COLO829 (cell line): ENCODE results near the gene ZNF444.
"Not testable (repeated sequence)": the region's sequence is repeated elsewhere in the genome, so short reads cannot be mapped to it uniquely, and the experiment has no call there.

Experiments used
- DNase-seq: peaks from one replicate; pipeline ENCODE4 v3.0.0; 2012; ENCODE audit warnings: low spot score

Gene ZNF444

DNA sequence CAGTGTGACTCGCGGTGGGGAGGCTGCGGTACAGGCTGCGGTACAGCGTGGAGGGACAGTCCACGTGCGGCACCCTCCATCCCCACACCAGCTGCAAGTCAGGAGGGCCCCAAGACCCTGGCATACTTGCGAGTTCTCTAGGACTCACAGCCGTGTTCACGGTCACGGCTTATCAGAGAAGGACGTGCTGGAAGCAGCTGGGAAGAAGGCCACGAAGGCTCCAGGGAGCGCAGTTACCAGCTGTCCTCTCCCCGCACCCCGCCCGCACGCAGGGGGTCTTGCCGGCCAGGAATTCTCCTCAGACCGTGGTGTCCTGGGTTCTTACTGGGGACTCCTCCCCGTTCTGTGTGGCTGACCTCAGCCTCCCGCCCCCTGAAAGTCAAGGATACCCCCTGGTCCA is 6.2 kb downstream of the ZNF444 start:
- DNase-seq: no peak

DNA sequence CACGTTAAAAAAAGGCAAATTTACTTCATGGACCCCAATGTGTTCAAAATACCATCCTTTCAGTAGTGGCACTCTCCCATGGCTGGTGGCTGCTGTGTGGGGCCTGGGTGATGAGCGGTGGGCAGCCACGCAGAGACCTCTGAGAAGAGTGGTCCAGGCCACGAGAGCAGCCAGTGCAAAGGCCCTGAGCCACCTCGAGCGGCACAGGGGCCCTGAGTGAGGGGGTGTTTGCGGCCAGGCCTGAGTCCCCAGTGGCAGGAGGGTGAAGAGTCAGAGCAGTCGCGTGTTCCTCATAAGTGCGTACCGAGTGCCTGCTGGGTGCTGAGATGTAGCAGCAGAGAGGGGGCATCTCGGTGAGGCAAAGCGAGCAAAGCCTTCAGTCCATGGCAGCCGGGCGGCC is 7.0 kb downstream of the ZNF444 start:
- DNase-seq: no peak

- not testable (repeated sequence) for DNase-seq
Observed at GRCh38 chr19:56148955-56149655, 8.0 kb downstream of the ZNF444 start.

- DNase-seq: no peak
Observed at GRCh38 chr19:56149656-56150038, 8.6 kb downstream of the ZNF444 start.

- DNase-seq: no peak
Observed at GRCh38 chr19:56150358-56150757, 9.3 kb downstream of the ZNF444 start.

- no peak for DNase-seq
Observed at GRCh38 chr19:56152644-56153043, 11.6 kb downstream of the ZNF444 start.

DNA sequence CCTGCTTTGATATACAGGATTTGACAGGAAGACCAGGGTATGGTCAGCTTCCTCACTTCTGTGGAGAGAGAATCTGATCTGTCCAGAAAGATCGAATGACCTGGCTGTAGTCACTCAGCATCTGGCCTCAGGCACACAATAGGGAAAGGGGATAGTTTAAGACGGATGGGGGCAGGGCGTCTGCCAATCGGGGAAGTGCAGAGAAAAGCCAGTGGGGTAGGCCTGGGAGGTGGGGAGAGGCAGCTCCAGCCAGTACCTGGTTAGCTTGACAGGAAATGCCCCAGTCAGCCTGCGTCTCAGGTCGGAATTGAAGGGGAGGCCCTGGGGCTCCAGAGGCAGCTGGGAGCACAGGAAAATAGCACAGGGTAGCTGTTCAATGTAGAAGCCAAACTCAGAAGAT is 12.4 kb downstream of the ZNF444 start:
- DNase-seq: no peak

- DNase-seq: no peak
Observed at GRCh38 chr19:56155124-56155687, 14.1 kb downstream of the ZNF444 start.

DNA sequence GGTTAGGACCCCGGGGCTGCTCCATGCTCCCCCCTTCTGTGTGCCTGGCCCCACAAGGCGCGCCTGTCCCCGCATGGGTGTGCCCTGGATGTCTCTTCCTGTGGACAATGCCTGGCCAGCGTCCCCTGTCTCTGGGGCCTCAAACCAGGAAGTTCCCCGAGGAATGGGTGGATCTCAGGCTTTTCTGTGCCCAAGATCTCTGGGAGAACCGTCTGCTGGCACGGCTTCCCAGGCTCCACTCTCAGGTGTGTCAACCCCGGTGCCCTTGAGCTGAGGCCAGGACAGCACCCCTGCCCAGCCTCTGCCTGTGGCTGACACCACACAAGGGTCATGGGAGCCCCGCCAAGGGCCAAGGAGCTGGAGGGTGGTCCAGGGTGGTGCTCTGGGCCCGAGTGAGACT is 15.7 kb downstream of the ZNF444 start:
- no peak for DNase-seq

DNA sequence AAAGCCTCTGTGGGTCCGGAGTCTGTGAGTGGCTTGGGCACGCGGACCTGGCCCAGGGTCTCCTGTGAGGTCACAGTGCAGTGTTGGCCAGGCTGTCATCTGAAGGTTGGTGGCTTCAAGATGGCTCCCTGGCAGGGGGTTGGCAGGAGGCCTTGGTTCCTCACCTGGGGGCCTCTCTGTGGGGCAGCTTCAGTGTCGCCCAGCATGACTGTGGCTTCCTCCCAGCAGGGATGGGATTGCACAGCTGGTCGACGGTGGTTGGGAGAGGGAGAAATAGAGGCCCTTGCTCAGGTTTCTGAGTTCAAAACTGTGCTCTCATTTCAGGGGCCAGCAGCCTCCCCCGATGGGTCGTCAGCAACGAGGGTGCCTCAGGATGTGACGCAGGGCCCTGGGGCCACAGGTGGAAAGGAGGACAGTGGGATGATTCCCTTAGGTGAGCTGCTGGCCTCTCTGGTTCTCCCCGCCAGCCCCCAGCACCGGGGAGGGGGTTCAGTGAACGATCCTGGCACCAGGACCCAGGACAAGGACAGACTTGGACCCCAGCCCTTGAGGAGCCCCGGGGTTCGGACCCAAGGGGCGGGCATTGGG is 17.2 kb downstream of the ZNF444 start:
- no peak for DNase-seq

GRCh38 chr19:56159009-56159559 is 18.0 kb downstream of the ZNF444 start:
- no peak for DNase-seq

GRCh38 chr19:56159622-56160271 is 18.7 kb downstream of the ZNF444 start:
- DNase-seq: no peak

DNA sequence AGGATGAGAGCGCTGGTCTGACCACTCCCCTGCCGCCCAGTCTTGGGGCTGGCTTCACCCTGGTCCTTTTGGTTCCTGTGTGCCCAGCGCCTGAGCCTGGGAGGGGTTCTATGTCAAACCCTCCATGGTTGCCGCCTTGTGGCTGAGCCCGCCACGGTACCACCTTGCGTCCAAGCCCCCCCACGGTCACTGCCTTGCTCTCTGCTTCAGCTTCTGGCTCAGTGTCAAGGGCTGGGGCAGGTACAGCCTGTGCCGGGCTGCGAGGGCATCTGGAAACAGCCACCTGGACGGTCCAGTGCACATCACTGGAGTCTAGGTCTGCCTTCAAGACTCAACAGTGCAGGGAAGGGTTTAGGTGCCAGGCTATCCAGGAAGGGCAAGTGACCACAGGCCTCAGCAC is 20.4 kb downstream of the ZNF444 start:
- DNase-seq: no peak

GRCh38 chr19:56162258-56162657 is 21.2 kb downstream of the ZNF444 start:
- DNase-seq: no peak

DNA sequence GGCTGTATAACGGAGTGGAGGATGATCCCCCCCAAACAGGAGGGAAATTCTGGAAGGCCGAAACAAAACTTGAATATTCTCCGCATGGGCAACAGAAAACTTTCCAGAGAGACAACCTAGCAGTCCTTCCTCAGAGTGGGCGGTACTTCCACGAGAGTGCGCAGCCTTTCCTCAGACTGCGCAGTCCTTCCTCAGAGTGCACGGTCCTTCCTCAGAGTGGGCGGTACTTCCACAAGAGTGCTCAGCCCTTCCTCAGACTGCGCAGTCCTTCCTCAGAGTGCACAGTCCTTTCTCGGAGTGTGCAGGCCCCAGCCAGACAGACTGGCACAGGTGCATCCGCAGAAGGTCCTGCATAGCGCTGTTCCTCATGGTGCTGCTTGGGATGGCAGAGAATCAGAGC is 22.0 kb downstream of the ZNF444 start:
- DNase-seq: no peak

DNA sequence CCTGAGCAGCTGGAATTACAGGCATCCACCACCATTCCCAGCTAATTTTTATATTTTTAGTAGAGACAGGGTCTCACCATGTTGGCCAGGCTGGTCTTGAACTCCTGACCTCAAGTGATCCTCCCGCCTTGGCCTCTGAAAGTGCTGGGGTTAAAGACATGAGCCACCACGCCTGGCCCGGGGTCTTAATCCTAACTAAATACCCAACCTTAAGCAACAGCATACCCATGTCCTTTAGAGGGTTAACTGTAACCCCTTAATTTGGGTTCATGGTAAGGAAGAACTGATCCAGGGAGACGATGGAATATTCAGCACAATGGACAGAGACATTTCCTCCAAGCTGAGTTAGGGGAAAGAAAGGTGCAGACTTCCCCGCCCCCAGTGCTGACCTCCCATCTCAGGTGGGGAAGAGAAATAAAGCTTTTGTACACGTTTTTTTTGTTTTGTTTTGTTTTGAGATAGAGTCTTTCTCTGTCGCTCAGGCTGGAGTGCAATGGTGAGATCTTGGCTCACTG is 26.0 kb downstream of the ZNF444 start:
- DNase-seq: peak; percentile 16

DNA sequence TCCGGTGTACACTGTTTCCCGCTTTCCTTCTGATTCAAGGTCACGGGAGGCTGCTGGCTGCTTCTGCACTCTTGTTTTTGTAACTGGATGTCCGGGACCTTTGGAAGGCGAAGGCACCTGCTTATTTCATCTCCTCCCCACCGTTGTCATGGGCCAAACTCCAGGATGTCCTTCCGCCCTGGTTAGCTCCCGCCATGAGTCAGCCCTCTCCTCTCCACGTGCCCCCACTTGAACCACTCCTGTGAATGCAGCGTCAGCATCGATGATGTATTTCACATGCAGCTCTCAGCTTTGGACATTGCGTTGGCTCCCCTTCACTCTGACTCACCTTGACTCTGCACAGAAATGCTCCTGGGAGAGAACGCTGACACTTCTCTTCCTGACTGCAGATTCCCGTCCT is 29.2 kb downstream of the ZNF444 start:
- DNase-seq: no peak

- no peak for DNase-seq
Observed at GRCh38 chr19:56174086-56174485, 33.0 kb downstream of the ZNF444 start.

DNA sequence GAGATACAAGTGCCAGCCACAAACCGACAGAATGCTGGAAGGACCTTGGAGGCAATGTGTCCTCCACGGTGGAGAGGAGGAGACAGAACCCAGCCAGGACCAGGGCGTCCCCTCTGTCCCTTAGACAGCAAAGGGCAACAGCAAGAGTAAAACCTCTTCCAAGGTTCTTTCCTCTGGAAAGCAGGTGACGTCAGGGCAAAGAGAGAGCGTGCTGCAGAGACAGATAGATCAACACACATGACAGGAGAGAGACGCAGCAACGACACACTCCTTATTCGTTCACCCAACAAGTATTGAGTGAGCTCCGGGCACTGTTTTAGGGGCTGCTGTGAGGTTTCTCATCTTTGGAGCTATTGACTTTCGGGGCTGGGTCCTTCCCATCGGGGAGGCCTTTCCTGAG is 33.5 kb downstream of the ZNF444 start:
- DNase-seq: no peak

- not testable (repeated sequence) for DNase-seq
Observed at GRCh38 chr19:56175861-56176307, 34.8 kb downstream of the ZNF444 start, which contains the start of gene GALP. GALP (plus strand) TSS chr19:56176008; CDS start chr19:56177109, 1,101 bp downstream.

DNA sequence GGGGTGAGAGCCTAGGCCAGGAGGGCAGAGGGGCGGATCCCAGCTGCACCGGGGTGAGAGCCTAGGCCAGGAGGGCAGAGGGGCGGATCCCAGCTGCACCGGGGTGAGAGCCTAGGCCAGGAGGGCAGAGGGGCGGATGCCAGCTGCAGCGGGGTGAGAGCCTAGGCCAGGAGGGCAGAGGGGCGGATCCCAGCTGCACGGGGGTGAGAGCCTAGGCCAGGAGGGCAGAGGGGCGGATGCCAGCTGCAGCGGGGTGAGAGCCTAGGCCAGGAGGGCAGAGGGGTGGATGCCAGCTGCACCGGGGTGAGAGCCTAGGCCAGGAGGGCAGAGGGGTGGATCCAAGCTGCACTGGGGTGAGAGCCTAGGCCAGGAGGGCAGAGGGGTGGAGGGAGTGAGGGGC is 35.2 kb downstream of the ZNF444 start:
- not testable (repeated sequence) for DNase-seq

DNA sequence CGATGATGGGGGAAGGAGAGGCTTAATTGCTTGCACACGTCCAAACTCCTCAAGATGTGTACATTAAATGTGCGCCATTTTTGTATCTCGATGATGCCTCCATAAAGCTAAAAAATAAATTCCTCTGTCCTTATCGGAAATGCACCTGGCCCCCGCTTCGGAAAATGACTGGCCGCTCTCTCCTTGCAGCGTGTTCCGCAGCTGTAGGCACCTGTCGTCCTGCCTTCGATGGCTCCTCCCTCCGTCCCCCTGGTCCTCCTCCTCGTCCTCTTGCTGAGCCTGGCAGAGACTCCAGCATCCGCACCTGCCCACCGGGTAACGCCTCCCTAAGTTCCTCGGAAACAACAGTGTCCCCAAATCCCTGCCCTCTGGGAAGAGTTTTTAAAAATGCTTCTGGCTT is 35.8 kb downstream of the ZNF444 start:
- DNase-seq: no peak
